Measurements from ENCODE around the gene PDS5A.
"Not testable (repeated sequence)": the region's sequence is repeated elsewhere in the genome, so short reads cannot be mapped to it uniquely, and the experiment has no call there.

PDS5A gene

DNA sequence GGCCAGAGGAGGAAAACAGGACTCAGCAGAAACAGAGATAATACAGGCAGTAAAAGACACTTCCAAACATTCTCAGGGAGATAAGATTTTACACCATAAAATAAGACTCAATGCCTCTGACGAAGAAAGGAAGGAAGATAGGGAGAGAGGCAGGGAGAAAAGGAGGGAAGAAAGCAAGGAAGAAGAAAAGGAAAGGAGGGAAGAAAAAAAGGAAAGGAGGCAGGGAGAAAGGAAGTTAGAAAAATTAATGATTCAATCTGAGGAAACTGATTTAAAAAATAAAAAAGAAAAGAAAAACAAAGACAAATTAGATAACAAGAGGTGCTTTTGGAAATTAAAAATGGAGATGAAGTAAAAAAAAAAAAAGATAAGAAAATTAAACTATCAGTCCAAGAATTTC, 72.1 kb downstream of the PDS5A start:
- no peak for DNase-seq

DNA sequence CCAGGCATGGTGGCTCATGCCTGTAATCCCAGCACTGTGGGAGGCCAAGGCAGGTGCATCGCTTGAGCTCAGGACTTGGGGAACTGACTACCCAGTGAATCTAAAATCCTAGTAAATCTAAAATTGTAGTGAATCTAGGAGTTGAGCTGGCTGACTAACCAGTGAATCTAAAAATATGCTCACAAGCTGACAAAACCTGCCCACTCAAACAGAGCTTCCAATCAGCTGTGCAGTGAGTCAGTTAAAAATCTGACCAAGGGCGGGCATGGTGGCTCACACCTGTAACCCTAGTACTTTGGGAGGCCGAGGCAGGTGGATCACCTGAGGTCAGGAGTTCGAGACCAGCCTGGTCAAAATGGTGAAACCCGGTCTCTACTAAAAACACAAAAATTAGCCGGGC, 72.7 kb downstream of the PDS5A start:
- DNase-seq = not testable (repeated sequence)

DNA sequence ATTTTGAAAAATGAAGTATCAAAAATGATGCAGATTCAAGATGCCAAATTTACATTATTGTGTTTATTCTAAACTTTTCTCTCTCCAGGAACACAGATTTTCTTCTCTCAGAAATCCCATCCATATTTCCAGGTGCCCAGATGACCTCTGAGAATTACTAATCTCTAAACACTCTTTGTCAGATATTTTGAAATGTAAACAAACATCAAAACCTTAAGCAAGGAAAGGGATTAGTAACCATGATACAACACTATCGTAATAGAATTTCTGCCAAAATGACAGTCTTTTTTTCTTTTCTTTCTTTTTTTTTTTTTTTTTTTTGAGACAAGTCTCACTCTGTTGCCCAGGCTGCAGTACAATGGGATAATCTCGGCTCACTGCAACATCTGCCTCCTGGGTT, 76.7 kb downstream of the PDS5A start:
- no peak for DNase-seq

DNA sequence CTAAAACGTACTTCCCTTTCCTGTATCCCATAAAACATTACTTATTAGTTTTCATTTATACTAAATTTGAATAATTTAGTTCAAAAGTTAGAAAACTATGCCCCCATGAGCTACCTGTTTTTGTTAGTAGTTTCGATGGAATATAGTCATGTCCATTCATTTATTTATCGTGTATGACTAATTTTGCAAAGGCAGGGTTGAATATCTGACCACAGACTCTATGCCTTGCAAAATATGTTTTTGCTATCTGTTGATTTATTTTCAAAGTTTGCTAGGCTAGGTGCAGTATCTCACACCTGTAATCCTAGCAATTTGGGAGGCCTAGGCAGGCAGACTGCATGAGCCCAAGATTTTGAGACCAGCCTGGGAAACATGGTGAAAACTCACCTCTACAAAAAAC, 78.4 kb downstream of the PDS5A start:
- DNase-seq = no peak

DNA sequence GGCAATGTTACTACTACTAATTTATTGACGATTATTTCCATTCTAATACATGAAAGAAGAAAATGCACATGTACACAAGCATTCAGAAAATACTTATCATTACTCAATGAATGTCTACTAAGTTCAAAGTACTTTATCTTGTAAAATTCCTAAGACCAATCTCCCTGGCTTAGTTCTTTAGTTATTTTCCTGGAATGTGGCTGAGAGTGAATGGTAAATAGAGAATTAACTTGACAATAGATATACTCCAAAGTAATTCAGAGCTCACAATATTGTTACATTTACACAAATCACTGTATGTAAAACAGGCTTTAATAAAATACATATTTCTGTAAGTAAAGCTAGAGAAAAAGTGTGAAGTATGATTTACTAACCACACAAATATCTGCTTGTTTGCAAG, 79.7 kb downstream of the PDS5A start:
- no peak for DNase-seq

DNA sequence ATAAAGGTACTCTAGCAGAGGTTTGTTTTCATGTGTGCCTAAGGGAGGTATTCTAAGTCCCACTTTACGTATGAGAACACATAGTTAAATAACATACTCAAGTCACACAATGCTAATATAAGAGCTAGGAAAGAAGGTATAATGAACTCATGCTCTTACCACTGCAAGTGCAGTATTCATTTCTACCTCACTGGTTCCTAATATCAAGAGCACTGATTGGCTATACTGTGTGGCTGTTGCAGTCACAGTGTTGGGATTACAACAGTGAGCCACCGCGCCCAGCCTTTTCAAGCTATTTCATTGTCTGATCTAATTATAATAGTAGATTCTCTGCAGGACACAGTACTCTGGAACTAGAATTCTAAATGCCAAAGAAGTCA, 84.0 kb downstream of the PDS5A start:
- no peak for DNase-seq

DNA sequence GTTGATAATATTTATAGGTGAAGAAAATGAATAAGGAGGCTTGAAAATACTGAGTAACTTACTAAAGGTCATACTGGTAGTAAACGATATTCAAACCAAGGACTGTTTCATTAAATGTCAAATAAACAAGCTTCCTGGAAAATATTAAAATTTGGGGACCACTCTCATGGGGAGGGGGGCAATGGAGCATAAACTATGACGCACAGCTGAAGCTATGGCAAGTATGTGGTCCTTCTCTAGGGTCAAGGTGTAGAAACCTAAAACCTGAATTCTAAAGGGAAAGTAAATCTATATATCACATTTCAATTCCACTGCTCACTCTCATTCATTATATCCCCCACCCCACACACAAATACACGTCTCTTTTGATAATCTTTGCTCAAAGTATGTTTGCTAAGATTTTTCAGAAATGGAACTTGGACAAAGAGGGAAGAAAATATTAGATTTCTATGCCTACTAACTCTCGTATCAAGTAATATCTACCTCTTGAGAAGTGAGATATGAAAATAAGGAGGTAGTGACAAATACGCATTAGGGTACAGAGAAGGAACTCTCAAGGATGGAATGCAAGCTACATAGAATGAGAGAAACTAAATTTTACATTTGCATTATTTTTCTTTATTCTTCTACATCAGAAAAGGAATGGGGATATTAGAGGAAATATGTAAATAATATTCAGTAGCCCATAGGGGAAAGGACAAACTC, 84.6 kb downstream of the PDS5A start:
- DNase-seq = no peak

DNA sequence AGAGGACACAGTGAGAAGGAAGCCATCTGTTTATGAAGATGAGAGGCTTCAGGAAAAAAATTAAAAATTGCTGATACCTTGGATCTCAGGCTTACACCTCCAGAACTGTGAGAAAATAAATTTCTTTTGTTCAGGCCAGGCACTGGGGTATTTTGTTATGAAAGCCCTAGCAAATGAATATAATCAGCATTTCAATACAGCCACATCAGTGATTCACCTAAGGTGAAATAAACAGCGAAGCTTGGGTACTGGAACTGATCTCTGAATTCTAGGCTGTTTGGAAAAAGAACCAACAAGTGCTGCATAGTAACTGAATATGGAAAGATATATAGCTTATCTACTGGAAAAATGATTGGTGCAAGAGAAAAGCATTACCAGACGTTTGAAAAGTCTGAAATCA, 88.5 kb downstream of the PDS5A start:
- DNase-seq = no peak

DNA sequence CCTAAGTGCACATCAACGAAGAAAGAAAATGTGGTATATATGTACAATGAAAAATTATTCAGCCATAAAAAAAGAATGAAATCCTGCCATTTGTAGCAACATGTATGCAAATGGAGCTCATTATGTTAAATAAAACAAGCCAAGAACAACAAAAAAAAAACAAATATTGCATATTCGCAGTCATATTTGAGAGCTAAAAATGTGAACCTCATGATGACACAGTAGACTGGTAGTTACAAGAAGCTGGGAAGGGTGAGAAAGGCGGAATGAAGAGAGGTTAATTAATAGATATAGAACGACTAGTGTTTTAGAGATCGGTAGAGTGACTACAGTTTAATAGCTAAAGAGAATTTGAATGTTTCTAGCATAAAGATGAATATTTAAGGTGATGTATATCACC, 89.2 kb downstream of the PDS5A start:
- no peak for DNase-seq

DNA sequence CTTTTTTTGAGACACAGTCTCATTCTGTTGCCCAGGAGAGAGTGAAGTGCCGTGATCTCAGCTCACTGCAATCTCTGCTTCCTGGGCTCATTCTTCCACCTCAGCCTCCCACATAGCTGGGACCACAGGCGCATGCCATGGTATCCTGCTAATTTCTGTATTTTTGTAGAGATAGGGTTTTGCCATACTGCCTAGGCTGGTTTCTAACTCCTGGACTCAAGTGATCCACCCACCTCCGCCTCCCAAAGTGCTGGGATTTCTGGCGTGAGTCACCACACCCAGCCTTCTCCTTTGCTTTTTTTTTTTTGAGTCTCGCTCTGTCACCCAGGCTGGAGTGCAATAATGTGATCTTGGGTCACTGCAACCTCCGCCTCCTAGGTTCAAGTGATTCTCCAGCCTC, 94.1 kb downstream of the PDS5A start:
- DNase-seq = no peak

DNA sequence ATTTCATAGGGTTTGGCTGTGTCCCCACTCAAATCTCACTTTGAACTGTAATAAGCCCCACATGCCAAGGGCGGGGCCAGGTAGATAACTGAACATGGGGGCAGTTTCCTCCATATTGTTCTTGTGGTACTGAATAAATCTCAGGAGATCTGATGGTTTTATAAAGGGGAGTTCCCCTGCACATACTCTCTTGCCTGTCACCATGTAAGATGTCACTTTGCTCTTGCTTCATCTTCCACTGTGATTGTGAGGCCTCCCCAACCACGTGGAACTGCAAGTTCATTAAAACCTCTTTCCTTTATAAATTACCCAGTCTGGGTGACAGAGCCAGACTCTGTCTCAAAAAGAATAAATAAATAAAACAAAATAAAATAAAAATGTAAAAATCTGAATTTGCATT, 95.9 kb downstream of the PDS5A start:
- no peak for DNase-seq

DNA sequence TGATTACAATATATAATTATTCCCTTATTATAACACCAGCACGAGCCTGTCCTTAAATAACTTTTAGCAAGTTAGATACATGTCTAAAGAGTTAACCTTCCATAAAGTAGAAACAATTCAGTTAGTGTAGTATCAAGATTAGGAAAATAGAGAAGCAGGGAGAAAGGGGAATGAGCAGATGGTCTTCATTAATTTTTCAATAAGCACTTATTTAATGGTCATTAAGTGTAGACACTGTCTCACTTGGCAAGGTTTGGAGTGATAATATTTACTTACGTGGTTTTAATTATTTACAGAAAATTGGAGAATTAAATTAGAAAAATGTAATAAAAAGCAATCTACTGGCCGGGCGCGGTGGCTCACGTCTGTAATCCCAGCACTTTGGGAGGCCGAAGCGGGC, 99.7 kb downstream of the PDS5A start:
- DNase-seq = no peak

DNA sequence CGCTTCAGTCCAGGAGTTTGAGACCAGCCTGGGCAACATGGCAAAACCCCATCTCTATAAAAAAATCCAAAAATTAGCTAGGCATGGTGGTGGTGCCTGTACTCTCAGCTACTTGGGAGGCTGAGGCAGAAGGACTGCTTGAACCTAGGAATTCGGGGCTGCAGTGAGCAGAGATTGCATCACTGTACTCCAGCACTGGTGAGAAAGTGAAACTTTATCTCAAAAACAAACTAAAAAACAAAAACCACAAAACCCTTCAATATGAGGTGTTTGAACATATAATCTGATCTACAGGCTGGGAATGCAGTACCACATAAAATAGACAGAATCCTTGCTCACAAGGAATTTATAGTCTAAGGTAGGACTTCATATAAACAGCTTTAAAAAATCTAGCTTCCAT, 103.9 kb downstream of the PDS5A start:
- no peak for DNase-seq

DNA sequence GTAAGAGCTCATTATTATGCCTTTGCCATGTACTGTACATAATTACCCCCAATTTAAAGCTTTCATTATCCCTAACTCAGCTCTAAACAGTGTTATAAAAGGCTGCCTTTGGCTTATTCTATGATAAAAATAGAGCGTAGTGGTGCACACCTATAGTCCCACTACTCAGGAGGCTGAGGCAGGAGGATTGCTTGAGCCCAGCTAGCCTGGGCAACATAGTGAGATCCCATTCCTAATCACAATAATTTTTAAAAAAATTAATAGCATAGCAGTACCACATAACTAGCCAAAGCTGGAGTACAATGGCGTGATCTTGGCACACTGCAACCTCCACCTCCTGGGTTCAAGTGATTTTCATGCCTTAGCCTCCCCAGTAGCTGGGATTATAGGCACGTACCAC, 112.4 kb downstream of the PDS5A start:
- no peak for DNase-seq

DNA sequence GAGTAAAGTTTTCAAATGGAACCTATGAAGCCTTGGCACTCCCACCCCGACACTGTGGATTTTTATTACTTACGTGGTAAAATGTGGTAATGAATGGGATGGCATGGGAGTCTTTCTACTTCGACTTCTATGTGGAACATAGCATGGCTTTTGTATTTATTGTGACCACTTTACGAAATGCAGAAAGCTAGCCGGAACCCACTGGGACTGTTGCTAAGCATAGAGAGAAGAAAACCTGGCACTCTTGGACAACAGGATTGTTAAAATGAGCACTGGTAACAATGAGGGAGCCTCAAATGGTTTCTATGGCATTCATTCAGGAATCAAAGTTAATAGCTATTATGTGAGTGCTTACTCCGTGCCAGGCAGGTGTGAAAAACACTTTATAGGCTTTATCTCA, 113.3 kb downstream of the PDS5A start:
- DNase-seq = no peak

DNA sequence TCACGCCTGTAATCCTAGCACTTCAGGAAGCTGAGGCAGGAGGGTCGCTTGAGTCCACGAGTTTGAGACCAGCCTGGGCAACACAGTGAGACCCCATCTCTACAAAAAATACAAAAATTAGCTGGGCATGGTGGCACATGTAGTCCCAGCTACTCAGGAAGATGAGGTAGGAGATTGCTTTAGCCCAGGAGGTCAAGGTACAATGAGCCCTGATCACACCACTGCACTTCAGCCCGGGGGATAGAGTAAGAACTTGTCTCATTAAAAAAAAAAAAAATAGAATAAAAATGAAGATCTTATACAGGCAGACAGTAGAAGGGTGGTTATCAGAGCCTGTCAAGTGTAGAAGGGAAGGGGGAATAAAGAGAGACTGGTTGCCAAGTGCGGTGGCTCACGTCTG, 116.9 kb downstream of the PDS5A start:
- DNase-seq = no peak

DNA sequence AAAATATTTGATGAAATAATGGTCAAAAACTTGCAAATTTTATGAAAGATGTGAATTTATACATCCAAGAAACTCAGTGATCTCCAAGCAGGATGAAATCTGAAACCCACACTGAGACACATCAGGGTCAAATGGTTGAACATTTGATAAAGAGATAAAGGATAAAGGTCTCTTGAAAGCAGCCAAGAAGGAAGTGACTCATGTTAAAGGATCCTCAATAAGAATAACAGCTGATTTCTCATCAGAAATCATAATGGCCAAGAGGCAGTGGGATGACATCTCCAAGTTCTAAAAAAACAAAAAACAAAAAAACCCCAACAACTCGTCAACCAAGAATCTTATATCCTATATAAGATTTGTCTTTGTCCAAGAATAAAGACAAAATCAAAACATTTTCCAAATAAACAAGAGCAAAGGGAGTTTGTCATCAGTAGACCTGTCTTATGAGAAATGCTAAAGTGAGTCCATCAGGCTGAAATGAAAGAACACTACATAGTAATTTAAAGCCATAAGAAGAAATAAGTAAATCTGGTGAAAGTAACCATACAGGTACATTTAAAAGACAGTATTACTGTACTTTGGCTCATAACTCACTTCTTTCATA, 121.7 kb downstream of the PDS5A start:
- no peak for DNase-seq

DNA sequence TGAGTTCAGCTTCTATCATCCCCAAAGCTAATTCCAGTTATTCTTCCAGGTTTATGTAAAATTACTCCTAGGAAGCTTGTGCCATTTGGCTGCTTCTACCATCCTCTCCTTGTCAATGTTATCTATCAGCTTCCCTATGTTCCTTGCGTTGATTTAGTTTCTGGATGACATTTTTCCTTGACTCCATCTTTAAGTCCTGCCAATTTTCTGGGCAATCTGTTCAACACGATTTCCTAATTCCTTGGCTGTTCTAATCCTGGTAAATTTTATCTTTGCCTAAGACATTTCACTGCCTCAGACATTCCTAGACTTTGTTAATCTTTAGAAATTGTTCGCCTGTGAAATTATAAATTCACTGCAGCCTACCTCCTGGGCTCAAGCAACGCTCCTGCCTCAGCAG, 125.1 kb downstream of the PDS5A start:
- no peak for DNase-seq

DNA sequence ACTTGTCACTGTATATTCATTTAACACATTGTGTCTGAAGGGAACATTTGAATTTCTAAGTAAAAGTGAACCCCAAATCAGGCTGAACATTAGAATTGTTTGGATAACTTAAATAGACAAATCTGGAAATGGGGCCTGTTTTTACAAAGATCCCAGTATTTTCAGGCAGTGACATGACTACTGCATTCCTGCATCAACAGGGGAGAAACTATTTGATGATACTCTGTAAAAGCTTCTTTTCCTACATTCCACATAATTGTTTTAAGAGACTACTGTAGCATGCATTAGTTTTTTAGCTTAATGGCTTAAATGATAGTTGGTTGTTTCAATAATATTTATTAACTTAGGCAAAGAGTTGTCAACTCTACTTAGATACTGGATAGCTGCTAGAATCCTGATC, 127.0 kb downstream of the PDS5A start:
- no peak for DNase-seq

DNA sequence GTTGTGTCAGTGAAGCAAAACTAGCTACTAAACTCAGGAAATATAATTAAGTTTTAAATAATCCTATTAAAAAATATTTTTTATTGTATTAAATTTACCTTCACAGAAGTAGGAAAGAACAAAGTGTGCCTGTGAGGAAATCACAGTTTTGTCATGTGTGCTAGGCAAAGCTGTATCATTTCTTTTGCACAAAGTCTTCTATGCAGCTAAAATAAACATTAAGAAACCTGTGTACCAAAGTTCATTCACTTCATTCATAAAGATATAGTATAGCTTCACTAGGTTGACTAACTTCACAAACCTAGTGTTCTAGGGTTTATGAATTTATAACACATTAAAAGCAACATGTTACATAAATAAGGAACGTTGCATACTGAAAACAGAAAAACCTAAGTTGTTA, 131.0 kb downstream of the PDS5A start:
- no peak for DNase-seq

DNA sequence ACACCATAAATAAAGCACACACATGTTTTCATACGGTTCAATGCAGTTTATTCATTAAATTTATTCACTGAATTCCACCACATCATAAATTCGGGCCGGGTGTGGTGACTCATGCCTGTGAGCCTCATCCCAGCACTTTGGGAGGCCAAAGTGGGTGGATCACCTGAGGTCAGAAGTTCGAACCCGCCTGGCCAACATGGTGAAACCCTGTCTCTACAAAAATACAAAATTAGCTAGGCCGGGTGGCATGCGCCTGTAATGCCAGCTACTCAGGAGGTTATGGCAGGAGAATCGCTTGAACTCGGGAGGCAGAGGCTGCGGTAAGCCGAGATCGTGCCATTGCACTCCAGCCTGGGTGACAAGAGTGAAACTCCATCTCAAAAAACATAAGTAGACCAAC, 131.6 kb downstream of the PDS5A start:
- no peak for DNase-seq

DNA sequence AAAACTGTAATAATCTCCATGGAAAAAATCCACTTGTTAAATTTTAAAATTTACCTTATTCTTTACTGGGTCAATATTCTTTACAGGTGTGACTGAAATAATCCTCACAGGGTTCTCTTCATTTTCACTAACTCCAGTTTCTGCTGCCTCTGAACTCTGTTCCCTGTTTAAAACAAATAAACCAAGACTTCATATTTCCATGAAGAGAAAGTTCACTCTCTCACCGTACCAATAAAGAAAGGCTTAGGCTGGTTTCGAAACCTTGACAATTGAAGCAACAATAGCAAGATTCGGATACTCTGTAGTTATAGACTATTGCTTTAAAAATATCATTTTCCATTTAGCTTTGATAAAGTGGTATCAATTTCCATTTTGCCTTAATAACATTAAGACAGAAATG, 135.8 kb downstream of the PDS5A start:
- no peak for DNase-seq

DNA sequence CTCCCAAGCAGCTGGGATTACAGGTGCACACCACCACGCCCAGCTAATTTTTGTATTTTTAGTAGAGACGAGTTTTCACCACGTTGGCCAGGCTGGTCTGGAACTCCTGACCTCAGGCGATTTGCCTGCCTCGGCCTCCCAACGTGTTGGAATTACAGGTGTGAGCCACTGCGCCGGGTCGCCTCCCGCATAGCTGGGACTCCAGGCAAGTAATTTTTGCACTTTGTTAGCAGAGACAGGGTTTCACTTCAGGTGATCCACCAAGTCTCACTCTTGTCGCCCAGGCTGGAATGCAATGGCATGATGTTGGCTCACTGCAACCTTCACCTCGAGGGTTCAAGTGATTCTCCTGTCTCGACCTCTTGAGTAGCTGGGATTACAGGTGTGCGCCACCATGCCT, 137.2 kb downstream of the PDS5A start:
- DNase-seq = not testable (repeated sequence)

DNA sequence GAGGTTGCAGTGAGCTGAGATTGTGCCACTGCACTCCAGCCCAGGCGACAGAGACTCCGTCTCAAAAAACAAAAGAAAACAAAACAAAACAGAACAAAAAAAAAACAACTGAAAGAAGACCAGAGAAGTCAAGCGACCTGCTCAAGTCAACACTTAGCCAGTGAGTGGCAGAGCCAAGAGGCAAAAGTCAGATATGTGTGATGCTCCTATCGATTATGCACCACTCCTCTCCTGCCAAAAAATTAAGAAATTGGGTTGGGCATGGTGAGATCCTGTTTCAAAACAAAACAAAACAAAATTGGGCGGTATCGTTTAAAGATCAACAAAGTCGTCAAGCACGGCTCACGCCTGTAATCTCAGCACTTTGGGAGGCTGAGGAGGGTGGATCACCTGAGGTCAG, 137.7 kb downstream of the PDS5A start:
- no peak for DNase-seq

DNA sequence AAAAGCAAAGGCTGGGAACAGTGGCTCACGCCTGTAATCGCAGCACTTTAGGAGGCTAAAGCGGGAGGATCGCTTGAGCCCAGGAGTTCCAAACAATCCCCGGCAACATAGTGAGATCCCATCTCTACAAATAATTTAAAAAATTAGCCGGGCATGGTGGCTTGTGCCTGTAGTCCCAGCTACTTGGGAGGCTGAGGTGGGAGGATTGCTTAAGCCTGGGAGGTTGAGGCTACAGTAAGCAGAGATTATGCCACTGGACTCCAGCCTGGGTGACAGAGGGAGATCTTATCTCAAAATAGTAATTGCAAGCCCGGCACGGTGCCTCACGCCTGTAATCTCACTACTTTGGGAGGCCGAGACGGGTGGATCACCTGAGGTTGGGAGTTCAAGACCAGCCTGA, 139.3 kb downstream of the PDS5A start:
- not testable (repeated sequence) for DNase-seq

Data from right kidney (tissue), 1 donor.